ENCODE measurements around the gene GIMAP1.

Gene GIMAP1

GRCh38 chr7:150748376-150748775 lies 32.0 kb downstream of the GIMAP1 start:
- no peak for DNase-seq (ENCODE audit: low spot score)

- DNase-seq (ENCODE audit: low spot score), result no peak
These were observed 35.3 kb downstream of the GIMAP1 start for GRCh38 chr7:150751702-150752101.

GRCh38 chr7:150753239-150753638 lies 36.8 kb downstream of the GIMAP1 start:
- DNase-seq (ENCODE audit: low spot score), result no peak

GRCh38 chr7:150753826-150754603 lies 37.6 kb downstream of the GIMAP1 start:
- peak; percentile 23 for DNase-seq (ENCODE audit: low spot score)

DNA sequence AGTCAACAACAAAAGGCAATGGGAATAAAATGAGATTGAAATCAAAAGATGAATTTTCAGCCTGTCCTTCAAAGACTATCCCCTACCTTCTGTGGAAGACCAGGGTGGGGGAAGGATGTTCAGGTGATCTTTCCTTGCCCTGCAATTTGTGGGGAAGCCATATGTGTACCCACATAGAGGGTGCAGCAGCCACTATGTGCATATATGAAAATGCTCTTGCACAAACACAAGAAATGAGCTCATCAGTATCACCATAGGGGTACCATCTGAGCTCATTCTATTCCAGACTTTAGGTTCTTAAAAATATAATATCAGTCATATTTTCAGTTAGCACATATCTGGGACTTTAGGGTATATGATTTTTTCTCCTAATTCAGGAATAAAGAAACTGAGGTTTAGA lies 38.5 kb downstream of the GIMAP1 start:
- no peak for DNase-seq (ENCODE audit: low spot score)

- DNase-seq (ENCODE audit: low spot score), result no peak
These were observed 39.2 kb downstream of the GIMAP1 start for GRCh38 chr7:150755473-150756099.

- DNase-seq (ENCODE audit: low spot score), result no peak
These were observed 39.8 kb downstream of the GIMAP1 start for GRCh38 chr7:150756166-150756565.

- no peak for DNase-seq (ENCODE audit: low spot score)
These were observed 40.4 kb downstream of the GIMAP1 start for GRCh38 chr7:150756858-150757257.

DNA sequence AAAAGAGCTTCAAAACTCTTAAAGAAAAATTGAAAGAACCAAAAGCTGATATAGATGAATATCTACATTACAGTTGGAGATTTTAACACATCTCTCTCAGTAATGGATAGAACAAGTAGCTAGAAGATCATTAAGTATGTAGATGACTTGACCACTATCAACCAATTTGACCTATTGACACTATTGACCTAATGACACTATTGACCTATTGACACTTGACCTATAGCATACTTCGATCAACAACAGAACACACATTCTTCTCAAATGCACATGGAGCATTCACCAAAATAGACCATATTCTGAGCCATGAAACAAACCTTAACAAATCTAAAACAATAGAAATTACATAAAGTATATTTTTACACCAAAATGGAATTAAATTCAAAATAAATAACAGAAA lies 43.1 kb downstream of the GIMAP1 start:
- no peak for DNase-seq (ENCODE audit: low spot score)

GRCh38 chr7:150766334-150766709 lies 49.9 kb downstream of the GIMAP1 start:
- DNase-seq (ENCODE audit: low spot score), result no peak

GRCh38 chr7:150769768-150770167 lies 53.4 kb downstream of the GIMAP1 start:
- no peak for DNase-seq (ENCODE audit: low spot score)
